Skeletal muscle satellite cell (primary cell): ENCODE measurements around the gene IL17REL.
"Not testable (repeated sequence)": the region's sequence is repeated elsewhere in the genome, so short reads cannot be mapped to it uniquely, and the experiment has no call there.

ENCODE experiments used
- H3K27me3 ChIP-seq: 2 replicates; pipeline ENCODE4 v1.7.0; 2013; ENCODE audit warnings: low read length; ENCODE audit not compliant: control insufficient read depth, insufficient read depth
- H3K36me3 ChIP-seq: 2 replicates; pipeline ENCODE4 v1.7.0; 2013; ENCODE audit warnings: mild to moderate bottlenecking, control low read depth, low read length; ENCODE audit not compliant: insufficient read depth
- H3K4me1 ChIP-seq: 2 replicates; pipeline ENCODE4 v1.7.0; 2013; ENCODE audit warnings: low read length; ENCODE audit not compliant: control insufficient read depth, insufficient read depth
- H3K4me2 ChIP-seq: 2 replicates; pipeline ENCODE4 v1.7.0; 2013; ENCODE audit warnings: mild to moderate bottlenecking, low read length
- H3K4me3 ChIP-seq: 2 replicates; pipeline ENCODE4 v1.7.0; 2013; ENCODE audit warnings: low read length
- H3K9ac ChIP-seq: 2 replicates; pipeline ENCODE4 v1.7.0; 2013; ENCODE audit warnings: mild to moderate bottlenecking, low read depth, low read length, moderate library complexity
- H3K9me3 ChIP-seq: replicated peaks from 2 replicates; pipeline ENCODE4 v1.7.0; 2013; ENCODE audit warnings: mild to moderate bottlenecking, control low read depth, low read length

Gene IL17REL

DNA sequence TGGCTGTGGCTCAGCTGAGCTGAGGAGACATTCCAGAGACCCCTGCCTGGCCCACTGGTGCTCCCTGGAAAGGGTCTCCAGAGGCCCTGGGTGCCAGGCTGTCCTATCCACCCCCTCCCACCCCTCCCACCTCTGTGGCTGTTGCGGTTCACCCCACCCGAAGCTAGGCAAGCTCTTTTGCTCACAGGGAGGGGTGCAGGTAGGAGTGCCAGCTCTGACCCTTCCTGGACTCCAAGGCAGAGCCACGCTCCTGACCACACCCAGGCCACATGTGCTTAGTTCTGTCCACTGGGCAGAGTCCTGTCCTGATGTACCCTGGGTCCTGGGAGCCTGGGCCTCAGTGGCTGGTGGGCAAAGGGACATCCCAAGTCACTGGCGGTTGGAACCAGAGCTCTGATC lies 16.4 kb downstream of the IL17REL start:
- Histone ChIP-seq H3K27me3 (peaks cover 8% of the 10 kb centered on the region), H3K4me3 (no peak overlapping the region), H3K9ac (no peak overlapping the region), H3K4me1 (no peaks in the 10 kb centered on the region), H3K4me2 (no peak overlapping the region), H3K36me3 (no peaks in the 10 kb centered on the region), H3K9me3 (no peaks in the 10 kb centered on the region)

DNA sequence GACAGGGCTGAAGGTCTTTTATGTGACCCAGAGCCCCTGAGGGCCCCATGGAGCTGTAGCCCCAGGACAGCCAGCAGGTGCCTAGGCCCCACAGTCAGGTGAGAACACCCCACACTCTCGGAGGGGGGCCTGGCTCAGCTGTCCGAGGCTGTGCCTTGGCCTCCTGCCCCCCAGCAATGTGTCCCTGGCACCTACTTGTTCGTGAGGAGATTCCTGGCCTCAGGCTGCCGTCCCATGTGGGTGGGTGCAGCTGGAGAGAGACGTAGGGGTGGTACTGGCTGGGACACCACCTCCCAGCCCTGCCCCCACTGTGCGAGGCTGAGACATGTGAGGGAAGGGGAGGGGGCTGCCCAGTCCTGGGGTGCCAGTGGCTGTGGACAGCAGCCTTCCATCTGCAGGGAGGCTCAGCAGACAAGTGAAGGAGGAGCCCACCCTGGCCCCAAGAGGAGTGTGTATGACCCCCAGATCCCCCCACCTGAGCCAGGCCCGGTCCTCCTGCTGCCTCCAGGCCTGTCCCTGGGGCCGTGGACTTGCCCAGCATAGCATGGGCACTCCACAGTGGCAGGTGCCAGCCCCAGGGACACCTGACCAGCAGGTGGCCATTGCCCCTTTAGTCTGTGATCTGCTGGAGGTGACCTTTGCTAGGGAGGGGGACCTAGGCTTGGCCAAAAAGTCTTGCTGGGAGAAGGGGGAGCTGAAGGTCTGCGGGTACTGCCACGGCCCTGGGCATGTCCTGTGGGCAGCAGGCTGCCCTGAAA lies 17.0 kb downstream of the IL17REL start:
- Histone ChIP-seq H3K9ac (no peak overlapping the region), H3K9me3 (no peaks in the 10 kb centered on the region), H3K36me3 (no peaks in the 10 kb centered on the region), H3K27me3 (peaks cover 7% of the 10 kb centered on the region), H3K4me2 (no peak overlapping the region), H3K4me3 (no peak overlapping the region), H3K4me1 (no peaks in the 10 kb centered on the region)

DNA sequence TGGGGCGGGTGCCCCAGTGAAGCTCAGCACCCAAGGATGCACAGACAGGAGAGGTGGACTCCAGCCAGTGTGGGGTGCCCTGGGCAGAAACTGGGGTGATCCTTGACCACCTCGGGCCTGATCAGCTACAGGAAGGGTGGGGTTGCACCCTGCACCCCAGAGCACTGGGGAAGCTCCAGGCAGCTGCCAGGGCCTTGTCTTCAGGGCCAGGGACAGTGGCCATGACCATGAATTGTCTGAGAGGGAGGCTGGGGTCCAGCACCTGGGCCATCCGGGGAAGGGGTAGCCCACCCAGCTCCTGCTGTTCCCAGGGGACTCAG lies 17.6 kb downstream of the IL17REL start:
- no peaks in the 10 kb centered on the region for H3K9me3 ChIP-seq
- no peak overlapping the region for H3K9ac ChIP-seq
- H3K4me3 ChIP-seq: no peak overlapping the region
- H3K36me3 ChIP-seq: no peaks in the 10 kb centered on the region
- H3K4me2 ChIP-seq: no peak overlapping the region
- H3K4me1 ChIP-seq: no peaks in the 10 kb centered on the region
- H3K27me3 ChIP-seq: peaks cover 1% of the 10 kb centered on the region

DNA sequence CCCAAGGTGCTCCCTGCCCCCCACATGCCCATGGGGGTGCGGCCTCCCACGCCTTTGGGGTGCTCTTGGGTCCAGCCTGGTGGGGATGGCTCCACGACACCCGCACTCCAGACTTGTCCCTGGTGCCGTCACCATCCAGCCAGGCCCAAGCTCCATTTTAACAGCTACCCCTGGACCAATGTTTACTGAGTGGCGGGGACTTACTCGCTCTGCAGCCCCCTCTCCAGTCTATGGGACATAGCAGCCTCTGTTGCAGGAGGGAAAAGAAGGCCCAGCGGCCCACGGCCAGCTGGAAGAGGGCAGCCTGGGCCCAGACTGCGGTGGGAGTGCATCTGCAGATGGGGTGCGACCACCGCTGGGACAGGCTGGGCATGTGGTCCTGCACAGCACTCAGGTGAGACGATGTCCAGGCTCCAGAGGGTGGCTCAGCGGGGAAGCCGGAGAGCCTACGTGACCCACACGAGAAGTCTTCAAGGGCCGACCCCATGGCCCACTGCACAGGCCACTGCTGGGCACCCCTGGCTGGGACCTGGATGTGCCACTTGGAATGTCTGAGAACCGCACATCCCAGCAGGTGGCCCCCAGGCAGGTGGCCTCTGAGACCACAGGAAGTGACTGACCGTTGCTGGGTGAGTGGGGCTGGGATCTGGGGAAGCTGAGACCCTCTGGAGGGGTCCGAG lies 18.1 kb downstream of the IL17REL start:
- Histone ChIP-seq H3K36me3 (no peaks in the 10 kb centered on the region), H3K4me1 (no peaks in the 10 kb centered on the region), H3K27me3 (no peaks in the 10 kb centered on the region), H3K9ac (no peak overlapping the region), H3K4me3 (no peak overlapping the region), H3K4me2 (no peak overlapping the region), H3K9me3 (no peaks in the 10 kb centered on the region)

- Histone ChIP-seq H3K27me3 (no peaks in the 10 kb centered on the region), H3K36me3 (no peaks in the 10 kb centered on the region), H3K4me3 (no peak overlapping the region), H3K9ac (no peak overlapping the region), H3K9me3 (no peaks in the 10 kb centered on the region), H3K4me2 (no peak overlapping the region), H3K4me1 (no peaks in the 10 kb centered on the region)
Measured at GRCh38 chr22:49993649-49994360, 18.8 kb downstream of the IL17REL start.

DNA sequence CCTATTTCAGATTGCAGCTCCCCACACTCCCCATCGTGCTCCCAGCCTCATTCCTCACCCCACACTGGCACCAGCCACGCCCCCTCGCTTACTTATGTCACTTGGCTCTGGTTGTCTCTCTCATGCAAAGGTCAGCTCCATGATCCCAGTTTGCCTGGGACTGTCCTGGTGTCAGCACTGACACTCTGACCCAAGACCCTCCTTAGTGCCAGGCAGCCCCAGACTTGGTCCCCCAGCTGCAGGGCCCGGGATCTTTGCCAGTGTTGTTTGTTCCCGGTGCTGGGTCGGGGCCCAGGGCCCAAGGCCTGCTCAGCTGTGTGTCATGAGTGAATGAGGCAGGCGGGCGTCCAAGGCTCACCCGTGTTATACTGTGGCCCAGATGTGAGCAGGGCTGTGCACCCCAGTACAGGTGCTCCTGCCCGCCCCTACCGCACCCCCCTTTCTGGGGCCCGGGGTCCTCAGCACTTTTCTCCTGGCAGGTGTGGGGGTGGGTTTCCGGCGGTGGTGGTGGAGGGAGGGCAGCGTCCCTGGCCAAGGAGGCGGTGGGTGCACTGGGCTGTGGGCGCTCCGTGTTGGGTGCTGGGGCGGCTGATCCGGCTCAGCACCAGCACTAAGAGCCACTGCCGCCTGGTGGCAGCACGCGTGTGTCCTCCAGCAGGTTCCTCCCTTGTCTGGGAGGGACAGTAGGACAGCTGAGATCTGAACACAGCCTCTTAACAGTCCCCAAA lies 19.5 kb downstream of the IL17REL start:
- Histone ChIP-seq H3K4me2 (no peak overlapping the region), H3K9ac (no peak overlapping the region), H3K9me3 (no peaks in the 10 kb centered on the region), H3K27me3 (no peaks in the 10 kb centered on the region), H3K4me3 (no peak overlapping the region), H3K36me3 (no peaks in the 10 kb centered on the region), H3K4me1 (no peaks in the 10 kb centered on the region)

DNA sequence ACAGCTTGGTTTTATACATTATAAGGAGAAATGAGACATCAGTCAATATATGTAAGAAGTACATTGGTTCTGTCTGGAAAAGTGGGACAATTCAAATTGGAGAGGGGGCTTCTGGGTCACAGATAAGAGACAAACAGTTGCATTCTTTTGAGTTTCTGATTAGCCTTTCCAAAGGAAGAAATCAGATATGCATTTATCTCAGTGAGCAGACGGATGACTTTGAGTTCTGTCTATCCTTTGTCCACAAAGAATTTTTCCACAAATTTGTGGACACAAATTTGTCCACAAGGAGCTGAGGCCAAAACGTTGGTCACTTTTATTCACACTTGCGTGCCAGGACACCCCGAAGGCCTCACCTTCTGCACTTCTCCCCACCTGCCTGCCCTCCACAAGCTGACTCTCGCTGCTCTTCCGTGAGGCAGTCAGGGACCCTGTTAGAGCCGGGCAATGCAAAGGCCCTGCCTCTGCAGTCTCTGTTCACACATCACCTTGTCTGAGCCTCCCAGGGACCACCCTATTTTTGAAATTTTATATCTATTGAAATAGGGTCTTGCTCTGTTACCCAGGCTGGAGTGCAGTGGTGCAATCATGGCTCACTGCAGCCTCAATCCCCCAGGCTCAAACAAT lies 20.5 kb downstream of the IL17REL start:
- Histone ChIP-seq H3K4me2 (no peak overlapping the region), H3K27me3 (no peaks in the 10 kb centered on the region), H3K36me3 (no peaks in the 10 kb centered on the region), H3K4me1 (no peaks in the 10 kb centered on the region), H3K9me3 (no peaks in the 10 kb centered on the region), H3K9ac (no peak overlapping the region), H3K4me3 (no peak overlapping the region)

GRCh38 chr22:49991167-49991566 lies 21.4 kb downstream of the IL17REL start:
- H3K4me2 ChIP-seq: no peak overlapping the region
- no peak overlapping the region for H3K9ac ChIP-seq
- no peaks in the 10 kb centered on the region for H3K27me3 ChIP-seq

DNA sequence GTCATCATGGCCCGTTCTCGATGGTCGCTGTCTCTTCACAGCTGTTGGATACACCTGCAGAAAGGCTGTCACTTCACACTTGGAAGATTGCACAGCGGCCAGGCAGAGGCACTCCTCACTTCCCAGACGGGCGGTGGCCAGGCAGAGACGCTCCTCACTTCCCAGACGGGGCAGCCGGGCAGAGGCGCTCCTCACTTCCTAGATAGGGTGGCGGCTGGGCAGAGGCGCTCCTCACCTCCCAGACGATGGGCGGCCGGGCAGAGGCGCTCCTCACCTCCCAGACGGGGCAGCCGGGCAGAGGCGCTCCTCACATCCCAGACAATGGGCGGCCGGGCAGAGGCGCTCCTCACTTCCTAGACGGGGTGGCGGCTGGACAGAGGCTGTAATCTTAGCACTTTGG lies 22.7 kb downstream of the IL17REL start:
- not testable (repeated sequence) for H3K4me1 ChIP-seq, H3K9ac ChIP-seq, H3K4me3 ChIP-seq, H3K36me3 ChIP-seq, H3K4me2 ChIP-seq, H3K9me3 ChIP-seq
- H3K27me3 ChIP-seq: peaks cover 10% of the 10 kb centered on the region

More at GRCh38 chr22:49991167-49991566, 21.4 kb downstream of the IL17REL start:
- no peaks in the 10 kb centered on the region for H3K9me3 ChIP-seq
- H3K36me3 ChIP-seq: no peaks in the 10 kb centered on the region
- no peak overlapping the region for H3K4me3 ChIP-seq
- no peaks in the 10 kb centered on the region for H3K4me1 ChIP-seq

DNA sequence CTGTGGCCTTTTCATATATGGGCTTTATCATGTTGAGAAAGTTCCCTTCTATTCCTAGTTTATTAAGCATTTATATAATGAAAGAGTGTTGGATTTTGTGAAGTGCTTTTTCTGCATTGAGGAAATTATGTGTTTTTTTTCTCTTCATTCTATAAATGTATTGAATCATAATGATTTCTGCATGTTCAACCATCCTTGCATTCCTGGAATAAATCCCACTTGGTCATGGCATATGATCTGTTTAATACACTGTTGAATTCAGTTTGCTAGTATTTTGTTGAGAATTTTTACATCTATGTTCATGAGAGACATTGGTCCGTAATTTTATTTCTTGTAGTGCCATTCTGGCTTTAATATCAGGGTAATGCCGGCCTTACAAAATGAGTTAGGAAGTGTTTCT lies 26.2 kb downstream of the IL17REL start:
- H3K9me3 ChIP-seq: no peaks in the 10 kb centered on the region
- peaks cover 28% of the 10 kb centered on the region for H3K27me3 ChIP-seq
- H3K36me3 ChIP-seq: no peaks in the 10 kb centered on the region
- H3K4me1 ChIP-seq: no peaks in the 10 kb centered on the region
- H3K9ac ChIP-seq: no peak overlapping the region
- H3K4me3 ChIP-seq: no peak overlapping the region
- no peak overlapping the region for H3K4me2 ChIP-seq
